CD4-positive, alpha-beta T cell treated with Interleukin-4 for 4 hours (primary cell): Measurements from ENCODE around the gene KRTAP5-3.
"Not testable (repeated sequence)": the region's sequence is repeated elsewhere in the genome, so short reads cannot be mapped to it uniquely, and the experiment has no call there.

Source experiments
- DNase-seq: peaks from one replicate; pipeline ENCODE4 v3.0.0-alpha.2; 2020

KRTAP5-3 gene

GRCh38 chr11:1575756-1576155, 32.5 kb downstream of the KRTAP5-3 start:
- DNase-seq, result not testable (repeated sequence)

GRCh38 chr11:1574933-1575242, 33.4 kb downstream of the KRTAP5-3 start:
- no peak for DNase-seq

GRCh38 chr11:1574238-1574932, 33.9 kb downstream of the KRTAP5-3 start:
- peak; percentile 65 for DNase-seq

- no peak for DNase-seq
These were observed 34.4 kb downstream of the KRTAP5-3 start for GRCh38 chr11:1573903-1574237.

GRCh38 chr11:1573077-1573902, 35.0 kb downstream of the KRTAP5-3 start:
- DNase-seq, result peak; percentile 14

GRCh38 chr11:1572197-1573076, 35.8 kb downstream of the KRTAP5-3 start, which contains the start of gene DUSP8:
Gene DUSP8, minus strand, starts transcription at chr11:1572271. Its CDS starts 6,445 bp downstream, at chr11:1565826.
- peak; percentile 91 for DNase-seq

- DNase-seq, result no peak
These were observed 36.5 kb downstream of the KRTAP5-3 start for GRCh38 chr11:1571760-1572196.

GRCh38 chr11:1570896-1571759, 37.1 kb downstream of the KRTAP5-3 start:
- DNase-seq, result no peak

- no peak for DNase-seq
These were observed 37.8 kb downstream of the KRTAP5-3 start for GRCh38 chr11:1570531-1570895.

- no peak for DNase-seq
These were observed 38.2 kb downstream of the KRTAP5-3 start for GRCh38 chr11:1570001-1570453.

GRCh38 chr11:1569251-1569780, 38.9 kb downstream of the KRTAP5-3 start:
- DNase-seq, result no peak

GRCh38 chr11:1568441-1568911, 39.8 kb downstream of the KRTAP5-3 start:
- DNase-seq, result peak; percentile 81

- DNase-seq, result no peak
These were observed 40.6 kb downstream of the KRTAP5-3 start for GRCh38 chr11:1567721-1568100.

- no peak for DNase-seq
These were observed 41.1 kb downstream of the KRTAP5-3 start for GRCh38 chr11:1567052-1567720.

GRCh38 chr11:1566381-1567051, 41.7 kb downstream of the KRTAP5-3 start:
- no peak for DNase-seq

- no peak for DNase-seq
These were observed 42.4 kb downstream of the KRTAP5-3 start for GRCh38 chr11:1565904-1566247.

GRCh38 chr11:1565173-1565903, 42.9 kb downstream of the KRTAP5-3 start:
- DNase-seq, result no peak

GRCh38 chr11:1564535-1565172, 43.6 kb downstream of the KRTAP5-3 start:
- no peak for DNase-seq

GRCh38 chr11:1563697-1564534, 44.3 kb downstream of the KRTAP5-3 start:
- no peak for DNase-seq
